Neural progenitor cell (in vitro differentiated cells): ENCODE results near the gene ID1.

Source experiments
- EZH2 ChIP-seq: fragments of 200-600 bp; sonication (generic); IDR thresholded peaks from 2 replicates; pipeline ENCODE4 v1.6.1; 2017; ENCODE audit warnings: antibody characterized with exemption, mild to moderate bottlenecking, moderate library complexity
- TF ChIP-seq, protein P1 (sequence below): fragments of 200-600 bp; sonication (generic); IDR thresholded peaks from 2 replicates; pipeline ENCODE4 v1.5.1; 2017; ENCODE audit warnings: antibody characterized with exemption, mild to moderate bottlenecking

DNA sequence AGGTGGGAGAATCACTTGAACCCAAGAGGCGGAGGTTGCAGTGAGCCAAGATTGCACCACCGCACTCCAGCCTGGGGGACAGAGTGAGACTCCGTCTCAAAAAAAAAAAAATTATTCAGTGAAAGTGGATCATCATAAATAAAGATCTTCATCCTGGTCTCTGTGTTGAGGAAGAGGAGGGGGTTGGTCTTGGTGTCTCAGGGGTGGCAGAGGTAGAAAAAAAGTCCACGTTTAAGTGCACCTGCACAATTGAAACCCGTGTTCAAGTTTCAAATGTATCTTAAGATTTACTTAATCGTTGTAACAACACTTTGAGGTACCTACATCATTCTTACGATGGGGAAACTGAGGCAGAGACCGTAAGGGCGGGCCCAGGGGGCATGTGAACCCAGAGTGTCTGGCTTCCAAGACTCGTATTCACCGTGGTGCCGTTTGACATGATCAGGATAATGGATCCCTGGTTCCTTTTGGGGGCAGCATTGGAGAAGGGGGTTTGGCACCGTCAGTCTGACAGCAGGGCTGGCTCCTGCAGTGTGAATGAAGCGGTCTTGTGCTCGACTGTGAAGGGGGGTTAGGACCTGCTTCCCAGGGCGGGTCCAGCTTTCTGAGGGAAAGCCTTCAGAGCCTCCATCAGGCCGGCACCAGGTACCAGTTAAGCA, 32.9 kb upstream of the ID1 start:
- TF ChIP-seq EZH2: no peak
- TF ChIP-seq, protein P1, sequence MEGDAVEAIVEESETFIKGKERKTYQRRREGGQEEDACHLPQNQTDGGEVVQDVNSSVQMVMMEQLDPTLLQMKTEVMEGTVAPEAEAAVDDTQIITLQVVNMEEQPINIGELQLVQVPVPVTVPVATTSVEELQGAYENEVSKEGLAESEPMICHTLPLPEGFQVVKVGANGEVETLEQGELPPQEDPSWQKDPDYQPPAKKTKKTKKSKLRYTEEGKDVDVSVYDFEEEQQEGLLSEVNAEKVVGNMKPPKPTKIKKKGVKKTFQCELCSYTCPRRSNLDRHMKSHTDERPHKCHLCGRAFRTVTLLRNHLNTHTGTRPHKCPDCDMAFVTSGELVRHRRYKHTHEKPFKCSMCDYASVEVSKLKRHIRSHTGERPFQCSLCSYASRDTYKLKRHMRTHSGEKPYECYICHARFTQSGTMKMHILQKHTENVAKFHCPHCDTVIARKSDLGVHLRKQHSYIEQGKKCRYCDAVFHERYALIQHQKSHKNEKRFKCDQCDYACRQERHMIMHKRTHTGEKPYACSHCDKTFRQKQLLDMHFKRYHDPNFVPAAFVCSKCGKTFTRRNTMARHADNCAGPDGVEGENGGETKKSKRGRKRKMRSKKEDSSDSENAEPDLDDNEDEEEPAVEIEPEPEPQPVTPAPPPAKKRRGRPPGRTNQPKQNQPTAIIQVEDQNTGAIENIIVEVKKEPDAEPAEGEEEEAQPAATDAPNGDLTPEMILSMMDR: no peak
